ENCODE results near the gene PHACTR2.

DNA sequence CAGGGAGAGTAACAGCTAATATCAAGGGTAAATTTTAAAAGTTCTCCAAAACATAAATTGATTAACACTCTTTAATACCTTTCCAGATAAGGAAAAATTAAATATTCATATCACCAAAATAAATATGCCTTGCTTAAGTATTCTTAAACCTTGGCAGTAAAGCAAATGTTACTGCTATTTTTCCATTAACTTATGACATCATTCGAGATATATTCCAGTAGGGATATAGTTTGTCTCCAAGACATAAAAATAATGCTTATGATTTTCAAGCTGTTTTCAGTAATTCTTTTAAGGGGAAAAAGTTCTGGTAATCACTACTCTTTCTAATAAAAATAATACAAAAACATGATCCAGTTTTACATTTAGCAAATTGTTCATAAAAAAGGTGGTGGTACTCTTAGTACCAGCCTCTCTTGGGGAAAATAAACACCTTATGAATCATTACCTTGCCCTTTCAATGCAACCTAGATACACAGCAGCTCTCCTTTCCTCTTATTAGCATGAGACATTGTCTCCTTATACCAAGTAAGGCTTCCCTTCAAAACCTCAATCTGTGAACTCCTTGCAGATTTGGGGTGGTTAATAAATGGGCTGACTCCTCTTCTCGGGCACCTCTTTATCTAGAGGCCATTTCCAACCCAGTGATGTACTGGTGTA, 133.9 kb downstream of the PHACTR2 start:
- TF ChIP-seq, protein P1, sequence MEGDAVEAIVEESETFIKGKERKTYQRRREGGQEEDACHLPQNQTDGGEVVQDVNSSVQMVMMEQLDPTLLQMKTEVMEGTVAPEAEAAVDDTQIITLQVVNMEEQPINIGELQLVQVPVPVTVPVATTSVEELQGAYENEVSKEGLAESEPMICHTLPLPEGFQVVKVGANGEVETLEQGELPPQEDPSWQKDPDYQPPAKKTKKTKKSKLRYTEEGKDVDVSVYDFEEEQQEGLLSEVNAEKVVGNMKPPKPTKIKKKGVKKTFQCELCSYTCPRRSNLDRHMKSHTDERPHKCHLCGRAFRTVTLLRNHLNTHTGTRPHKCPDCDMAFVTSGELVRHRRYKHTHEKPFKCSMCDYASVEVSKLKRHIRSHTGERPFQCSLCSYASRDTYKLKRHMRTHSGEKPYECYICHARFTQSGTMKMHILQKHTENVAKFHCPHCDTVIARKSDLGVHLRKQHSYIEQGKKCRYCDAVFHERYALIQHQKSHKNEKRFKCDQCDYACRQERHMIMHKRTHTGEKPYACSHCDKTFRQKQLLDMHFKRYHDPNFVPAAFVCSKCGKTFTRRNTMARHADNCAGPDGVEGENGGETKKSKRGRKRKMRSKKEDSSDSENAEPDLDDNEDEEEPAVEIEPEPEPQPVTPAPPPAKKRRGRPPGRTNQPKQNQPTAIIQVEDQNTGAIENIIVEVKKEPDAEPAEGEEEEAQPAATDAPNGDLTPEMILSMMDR (conservative IDR thresholded peaks at IDR 0.05): no peak
- no peak for TF ChIP-seq ZFX (IDR thresholded peaks at IDR 0.05)
